GM10248 (cell line): ENCODE measurements around the gene EPG5.

Experiments
- CTCF ChIA-PET: fragments of 300-600 bp; sonication (Branson Sonifier 250); formaldehyde crosslinking; extraction: SDS; loops from one replicate; lab custom pipeline; 2021; ENCODE audit warnings: antibody characterized with exemption; lab: Yijun Ruan, JAX
- POLR2A ChIA-PET: fragments of 350-650 bp; sonication (Branson Sonifier 250); formaldehyde crosslinking; extraction: SDS; loops from one replicate; lab custom pipeline; 2020; ENCODE audit warnings: antibody characterized with exemption; lab: Yijun Ruan, JAX
- DNase-seq: peaks from one replicate; pipeline ENCODE4 v3.0.0; 2012; ENCODE audit errors: extremely low spot score
- TF ChIP-seq, protein P1 (sequence below): IDR thresholded peaks from 2 replicates; pipeline ENCODE4 v1.5.1; 2012; ENCODE audit warnings: mild to moderate bottlenecking, low read depth; ENCODE audit errors: extremely low read depth, missing control alignments, control extremely low read depth

EPG5 gene

GRCh38 chr18:45863469-45863868, 103.7 kb downstream of the EPG5 start:
- no peak for DNase-seq
- ChIA-PET CTCF (interaction anchor here (3.9 kb wide), 1 partner anchor 16 kb away, joined by 22 read pairs; no protein-coding TSS in a partner anchor), POLR2A (no interaction called here)
- TF ChIP-seq, protein P1, sequence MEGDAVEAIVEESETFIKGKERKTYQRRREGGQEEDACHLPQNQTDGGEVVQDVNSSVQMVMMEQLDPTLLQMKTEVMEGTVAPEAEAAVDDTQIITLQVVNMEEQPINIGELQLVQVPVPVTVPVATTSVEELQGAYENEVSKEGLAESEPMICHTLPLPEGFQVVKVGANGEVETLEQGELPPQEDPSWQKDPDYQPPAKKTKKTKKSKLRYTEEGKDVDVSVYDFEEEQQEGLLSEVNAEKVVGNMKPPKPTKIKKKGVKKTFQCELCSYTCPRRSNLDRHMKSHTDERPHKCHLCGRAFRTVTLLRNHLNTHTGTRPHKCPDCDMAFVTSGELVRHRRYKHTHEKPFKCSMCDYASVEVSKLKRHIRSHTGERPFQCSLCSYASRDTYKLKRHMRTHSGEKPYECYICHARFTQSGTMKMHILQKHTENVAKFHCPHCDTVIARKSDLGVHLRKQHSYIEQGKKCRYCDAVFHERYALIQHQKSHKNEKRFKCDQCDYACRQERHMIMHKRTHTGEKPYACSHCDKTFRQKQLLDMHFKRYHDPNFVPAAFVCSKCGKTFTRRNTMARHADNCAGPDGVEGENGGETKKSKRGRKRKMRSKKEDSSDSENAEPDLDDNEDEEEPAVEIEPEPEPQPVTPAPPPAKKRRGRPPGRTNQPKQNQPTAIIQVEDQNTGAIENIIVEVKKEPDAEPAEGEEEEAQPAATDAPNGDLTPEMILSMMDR: no peak

- TF ChIP-seq, protein P1: no peak
- DNase-seq: no peak
- ChIA-PET CTCF (interaction anchor here (3.9 to 5.5 kb wide), 2 partner anchors 18 to 19 kb away, joined by 22 to 24 read pairs; no protein-coding TSS in a partner anchor), POLR2A (no interaction called here)
These were observed 105.2 kb downstream of the EPG5 start for GRCh38 chr18:45861926-45862325.

GRCh38 chr18:45860971-45861370, 106.2 kb downstream of the EPG5 start:
- CTCF ChIA-PET: interaction anchor here (1.0 to 5.5 kb wide), 4 partner anchors 8 to 138 kb away, joined by 4 to 24 read pairs (median 5); partner anchors contain the start of gene SLC14A1
- POLR2A ChIA-PET: no interaction called here

DNA sequence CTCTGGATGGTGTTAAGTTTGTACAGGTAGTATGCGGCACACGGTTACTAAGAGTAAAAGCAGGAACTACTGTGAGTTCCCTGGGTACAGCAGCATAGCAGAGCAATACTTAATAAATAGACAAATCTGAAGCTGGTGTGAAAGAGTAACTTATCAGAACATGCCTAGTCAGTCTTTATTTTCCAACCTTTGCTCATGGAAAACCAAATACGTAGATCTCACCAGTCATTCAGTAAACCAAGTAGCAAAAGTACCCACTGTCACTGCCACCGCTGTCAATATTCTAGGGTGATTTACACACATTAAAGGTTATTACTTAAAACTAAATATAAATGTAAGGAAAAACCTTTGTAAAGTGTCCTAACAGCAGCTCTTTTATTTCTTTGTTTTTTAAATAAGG, 106.6 kb downstream of the EPG5 start:
- no peak for DNase-seq
- POLR2A ChIA-PET: no interaction called here
- TF ChIP-seq, protein P1: no peak
- CTCF ChIA-PET: interaction anchor here (1.0 to 5.5 kb wide), 4 partner anchors 8 to 137 kb away, joined by 4 to 24 read pairs (median 5); partner anchors contain the start of gene SLC14A1

More at GRCh38 chr18:45860971-45861370, 106.2 kb downstream of the EPG5 start:
- TF ChIP-seq, protein P1: no peak
- DNase-seq: no peak

DNA sequence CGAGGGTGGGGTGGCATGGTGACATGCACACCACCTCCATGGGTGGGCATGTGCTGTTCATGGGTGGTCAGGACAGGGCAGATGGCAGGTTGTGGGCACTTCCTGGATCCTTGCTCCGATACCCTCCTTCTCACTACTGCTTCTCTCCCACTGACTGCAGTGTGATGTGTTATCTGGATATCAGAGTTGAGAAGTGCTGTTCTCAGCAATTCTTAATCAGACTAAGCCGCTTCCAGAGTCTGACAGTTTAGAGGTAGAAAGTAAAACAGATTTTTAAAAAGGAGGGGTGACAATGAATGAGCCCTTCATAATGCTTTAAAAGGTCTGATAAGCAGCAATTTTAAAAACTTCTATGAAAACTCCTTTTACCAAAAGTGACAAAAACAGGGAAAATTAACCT, 107.8 kb downstream of the EPG5 start:
- TF ChIP-seq, protein P1: no peak
- ChIA-PET POLR2A (no interaction called here), CTCF (interaction anchor here (1.6 to 5.5 kb wide), 2 partner anchors 21 to 133 kb away, joined by 4 to 24 read pairs; no protein-coding TSS in a partner anchor)
- DNase-seq: no peak

- ChIA-PET POLR2A (no interaction called here), CTCF (interaction anchor here (1.5 to 5.5 kb wide), 6 partner anchors 11 to 133 kb away, joined by 3 to 24 read pairs (median 6); partner anchors contain the start of gene SLC14A1)
- DNase-seq: no peak
- TF ChIP-seq, protein P1: no peak
These were observed 110.6 kb downstream of the EPG5 start for GRCh38 chr18:45856531-45856930.
